GM19397 (cell line): ENCODE measurements around the gene SGK1.
"Not testable (repeated sequence)": the region's sequence is repeated elsewhere in the genome, so short reads cannot be mapped to it uniquely, and the experiment has no call there.

ENCODE experiments used
- ATAC-seq: cut with Tn5 transposase; IDR thresholded peaks from one replicate; pipeline ENCODE4 v1.9.1; 2021; ENCODE audit warnings: mild to moderate bottlenecking, moderate library complexity; ENCODE audit not compliant: unreplicated experiment

The SGK1 gene

GRCh38 chr6:134193536-134194498 lies 124.1 kb downstream of the SGK1 start:
- no peak for ATAC-seq

- ATAC-seq: not testable (repeated sequence)
Observed at GRCh38 chr6:134192609-134193008, 125.3 kb downstream of the SGK1 start.

GRCh38 chr6:134190883-134191282 lies 127.0 kb downstream of the SGK1 start:
- ATAC-seq: no peak

GRCh38 chr6:134187751-134188150 lies 130.2 kb downstream of the SGK1 start:
- no peak for ATAC-seq

GRCh38 chr6:134187154-134187553 lies 130.8 kb downstream of the SGK1 start:
- no peak for ATAC-seq

GRCh38 chr6:134186355-134186754 lies 131.6 kb downstream of the SGK1 start:
- no peak for ATAC-seq

GRCh38 chr6:134185277-134185676 lies 132.6 kb downstream of the SGK1 start:
- no peak for ATAC-seq

- ATAC-seq: no peak
Observed at GRCh38 chr6:134183844-134184243, 134.1 kb downstream of the SGK1 start.

- ATAC-seq: no peak
Observed at GRCh38 chr6:134182528-134182927, 135.4 kb downstream of the SGK1 start.

GRCh38 chr6:134181726-134182125 lies 136.2 kb downstream of the SGK1 start:
- not testable (repeated sequence) for ATAC-seq

GRCh38 chr6:134181251-134181650 lies 136.7 kb downstream of the SGK1 start:
- ATAC-seq: not testable (repeated sequence)

- ATAC-seq: not testable (repeated sequence)
Observed at GRCh38 chr6:134180540-134180939, 137.4 kb downstream of the SGK1 start.

- no peak for ATAC-seq
Observed at GRCh38 chr6:134178161-134179044, 139.5 kb downstream of the SGK1 start.

- no peak for ATAC-seq
Observed at GRCh38 chr6:134177753-134178160, 140.2 kb downstream of the SGK1 start.

- no peak for ATAC-seq
Observed at GRCh38 chr6:134177236-134177635, 140.7 kb downstream of the SGK1 start.

- ATAC-seq: no peak
Observed at GRCh38 chr6:134176264-134176975, 141.5 kb downstream of the SGK1 start.

- ATAC-seq: peak; percentile 18
Observed at GRCh38 chr6:134175532-134176263, 142.2 kb downstream of the SGK1 start.

- peak; percentile 81 for ATAC-seq
Observed at GRCh38 chr6:134174672-134175531, 143.0 kb downstream of the SGK1 start.
